ENCODE data around the gene C10orf105.

C10orf105 gene

GRCh38 chr10:71737001-71737833 lies 17.6 kb upstream of the C10orf105 start:
- no peak for DNase-seq (ENCODE audit: low read depth in 2 of 2)

GRCh38 chr10:71736570-71736952 lies 17.0 kb upstream of the C10orf105 start:
- no peak for DNase-seq (ENCODE audit: low read depth in 2 of 2)

GRCh38 chr10:71735709-71736569 lies 16.4 kb upstream of the C10orf105 start:
- peak; percentile 52 to 62 for DNase-seq (ENCODE audit: low read depth in 2 of 2)

- no peak for DNase-seq (ENCODE audit: low read depth in 2 of 2)
These were observed 15.2 kb upstream of the C10orf105 start for GRCh38 chr10:71734797-71735196.

GRCh38 chr10:71731791-71732190 lies 12.2 kb upstream of the C10orf105 start:
- no peak for DNase-seq (ENCODE audit: low read depth in 2 of 2)

- no peak for DNase-seq (ENCODE audit: low read depth in 2 of 2)
These were observed 9.6 kb upstream of the C10orf105 start for GRCh38 chr10:71729161-71729636.

- DNase-seq (ENCODE audit: low read depth in 2 of 2): peak in 1 of 2 donors; percentile 44
These were observed 8.5 kb upstream of the C10orf105 start for GRCh38 chr10:71727738-71728737.

GRCh38 chr10:71727105-71727737 lies 7.6 kb upstream of the C10orf105 start:
- DNase-seq (ENCODE audit: low read depth in 2 of 2): peak; percentile 51 to 57

GRCh38 chr10:71726580-71727104 lies 7.1 kb upstream of the C10orf105 start:
- DNase-seq (ENCODE audit: low read depth in 2 of 2): no peak

GRCh38 chr10:71725998-71726579 lies 6.5 kb upstream of the C10orf105 start:
- DNase-seq (ENCODE audit: low read depth in 2 of 2): peak; percentile 78 to 85

GRCh38 chr10:71725249-71725648 lies 5.7 kb upstream of the C10orf105 start:
- no peak for DNase-seq (ENCODE audit: low read depth in 2 of 2)

- DNase-seq (ENCODE audit: low read depth in 2 of 2): no peak
These were observed 5.0 kb upstream of the C10orf105 start for GRCh38 chr10:71724539-71724938.

GRCh38 chr10:71723311-71723710 lies 3.7 kb upstream of the C10orf105 start:
- no peak for DNase-seq (ENCODE audit: low read depth in 2 of 2)

- DNase-seq (ENCODE audit: low read depth in 2 of 2): no peak
These were observed 3.3 kb upstream of the C10orf105 start for GRCh38 chr10:71722849-71723248.

GRCh38 chr10:71721313-71721712 lies 1.7 kb upstream of the C10orf105 start:
- DNase-seq (ENCODE audit: low read depth in 2 of 2): no peak

- DNase-seq (ENCODE audit: low read depth in 2 of 2): no peak
These were observed 710 bp upstream of the C10orf105 start for GRCh38 chr10:71720288-71720687.

GRCh38 chr10:71719042-71719441 lies 536 bp downstream of the C10orf105 start:
- no peak for DNase-seq (ENCODE audit: low read depth in 2 of 2)

- DNase-seq (ENCODE audit: low read depth in 2 of 2): no peak
These were observed 1.3 kb downstream of the C10orf105 start for GRCh38 chr10:71718165-71718698.

GRCh38 chr10:71717551-71717951 lies 2.0 kb downstream of the C10orf105 start:
- no peak for DNase-seq (ENCODE audit: low read depth in 2 of 2)

GRCh38 chr10:71717056-71717455 lies 2.5 kb downstream of the C10orf105 start:
- no peak for DNase-seq (ENCODE audit: low read depth in 2 of 2)

All from stimulated activated CD8-positive, alpha-beta memory T cell treated with anti-CD3 and anti-CD28 coated beads, Interleukin-7, amount 100 ng/mL, for 4 hours (primary cell).